Measurements from ENCODE around the gene ZNF407.

DNA sequence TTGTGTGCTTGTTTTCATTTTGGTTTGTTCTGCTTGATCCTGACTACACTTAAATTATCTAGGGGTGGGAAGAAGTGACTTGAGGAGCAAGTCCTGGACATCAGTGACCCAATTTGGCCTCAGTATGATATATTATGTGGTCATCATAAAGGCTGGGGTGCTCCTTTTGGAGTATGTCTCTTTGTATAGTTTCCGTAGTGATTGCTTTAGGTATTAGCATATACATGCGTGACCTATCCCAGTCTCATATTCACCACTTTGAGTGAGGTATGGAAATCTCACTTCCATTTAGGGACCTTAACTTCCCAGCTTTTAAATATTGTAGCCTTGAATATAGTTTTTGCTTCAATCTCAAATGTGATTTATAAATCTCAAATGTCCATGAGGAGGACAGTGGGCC lies 370.3 kb downstream of the ZNF407 start:
- TF ChIP-seq CTCF (IDR thresholded peaks at IDR 0.05; ENCODE audit: insufficient read depth, low read length) (no peak), SPI1 (IDR thresholded peaks at IDR 0.05; ENCODE audit: borderline replicate concordance, low read depth) (no peak), POLR2AphosphoS5 (IDR thresholded peaks at IDR 0.05; ENCODE audit: low read depth) (no peak)
- TF ChIP-seq, protein P1, sequence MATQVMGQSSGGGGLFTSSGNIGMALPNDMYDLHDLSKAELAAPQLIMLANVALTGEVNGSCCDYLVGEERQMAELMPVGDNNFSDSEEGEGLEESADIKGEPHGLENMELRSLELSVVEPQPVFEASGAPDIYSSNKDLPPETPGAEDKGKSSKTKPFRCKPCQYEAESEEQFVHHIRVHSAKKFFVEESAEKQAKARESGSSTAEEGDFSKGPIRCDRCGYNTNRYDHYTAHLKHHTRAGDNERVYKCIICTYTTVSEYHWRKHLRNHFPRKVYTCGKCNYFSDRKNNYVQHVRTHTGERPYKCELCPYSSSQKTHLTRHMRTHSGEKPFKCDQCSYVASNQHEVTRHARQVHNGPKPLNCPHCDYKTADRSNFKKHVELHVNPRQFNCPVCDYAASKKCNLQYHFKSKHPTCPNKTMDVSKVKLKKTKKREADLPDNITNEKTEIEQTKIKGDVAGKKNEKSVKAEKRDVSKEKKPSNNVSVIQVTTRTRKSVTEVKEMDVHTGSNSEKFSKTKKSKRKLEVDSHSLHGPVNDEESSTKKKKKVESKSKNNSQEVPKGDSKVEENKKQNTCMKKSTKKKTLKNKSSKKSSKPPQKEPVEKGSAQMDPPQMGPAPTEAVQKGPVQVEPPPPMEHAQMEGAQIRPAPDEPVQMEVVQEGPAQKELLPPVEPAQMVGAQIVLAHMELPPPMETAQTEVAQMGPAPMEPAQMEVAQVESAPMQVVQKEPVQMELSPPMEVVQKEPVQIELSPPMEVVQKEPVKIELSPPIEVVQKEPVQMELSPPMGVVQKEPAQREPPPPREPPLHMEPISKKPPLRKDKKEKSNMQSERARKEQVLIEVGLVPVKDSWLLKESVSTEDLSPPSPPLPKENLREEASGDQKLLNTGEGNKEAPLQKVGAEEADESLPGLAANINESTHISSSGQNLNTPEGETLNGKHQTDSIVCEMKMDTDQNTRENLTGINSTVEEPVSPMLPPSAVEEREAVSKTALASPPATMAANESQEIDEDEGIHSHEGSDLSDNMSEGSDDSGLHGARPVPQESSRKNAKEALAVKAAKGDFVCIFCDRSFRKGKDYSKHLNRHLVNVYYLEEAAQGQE (IDR thresholded peaks at IDR 0.05; ENCODE audit: insufficient replicate concordance, low read depth) = no peak
